IPS DF 4.7 (cell line): ENCODE data around the gene SLC4A9.
"Not testable (repeated sequence)": the region's sequence is repeated elsewhere in the genome, so short reads cannot be mapped to it uniquely, and the experiment has no call there.

Experiments
- DNase-seq: peaks from one replicate; pipeline ENCODE4 v3.0.0-alpha.2; 2013; ENCODE audit warnings: low spot score; ENCODE audit errors: extremely low read depth

The SLC4A9 gene

DNA sequence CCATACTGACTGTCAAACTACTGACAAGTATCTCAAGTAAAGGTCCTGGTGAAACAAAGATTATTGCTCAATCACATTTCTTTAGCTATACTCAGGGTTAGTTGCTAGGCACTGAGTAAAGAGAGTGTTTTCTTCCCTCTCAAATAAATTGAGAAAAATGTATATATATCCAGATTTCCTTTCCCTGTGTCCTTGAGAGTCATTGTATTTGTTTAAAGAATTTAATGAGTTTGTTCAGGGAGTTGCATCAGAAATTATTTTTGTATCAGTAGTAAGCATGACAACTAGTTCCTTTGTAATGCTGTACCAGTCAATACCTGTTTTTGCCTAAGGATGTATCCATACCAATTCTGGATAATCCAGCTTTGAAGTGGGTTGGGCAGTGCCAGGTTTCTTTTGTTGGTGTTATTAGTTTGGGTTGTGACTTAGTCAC is 38.4 kb downstream of the SLC4A9 start:
- no peak for DNase-seq

DNA sequence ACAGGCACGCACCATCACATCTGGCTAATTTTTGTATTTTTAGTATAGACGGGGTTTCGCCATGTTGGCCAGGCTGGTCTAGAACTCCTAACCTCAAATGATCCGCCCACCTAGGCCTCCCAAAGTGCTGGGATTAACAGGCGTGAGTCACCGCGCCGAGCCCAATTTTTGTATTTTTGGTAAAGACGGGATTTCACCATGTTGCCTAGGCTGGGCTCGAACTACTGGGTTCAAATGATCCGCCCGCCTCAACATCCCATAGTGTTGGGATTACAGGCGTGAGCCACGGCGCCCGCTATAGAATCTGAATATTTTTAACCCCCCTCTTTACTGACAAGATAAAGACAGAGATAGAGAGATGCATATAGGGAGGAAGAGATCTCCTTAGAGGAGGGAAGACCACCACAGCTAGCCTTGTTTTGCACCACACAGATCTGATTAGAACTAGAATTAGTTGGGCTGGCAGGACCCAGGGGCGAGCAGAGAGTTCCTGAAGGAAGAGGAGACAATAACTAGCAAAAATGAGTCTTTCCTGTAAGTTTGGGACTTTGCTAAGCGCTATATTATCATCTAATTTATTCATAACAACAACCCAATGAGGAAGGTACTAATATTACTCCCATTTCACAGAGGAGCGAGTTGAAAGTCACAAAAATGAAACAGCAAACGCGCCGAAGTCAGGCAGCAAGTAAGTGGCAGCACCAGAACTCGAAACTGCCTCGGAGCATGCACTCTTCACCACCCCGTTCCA is 40.2 kb downstream of the SLC4A9 start:
- no peak for DNase-seq

DNA sequence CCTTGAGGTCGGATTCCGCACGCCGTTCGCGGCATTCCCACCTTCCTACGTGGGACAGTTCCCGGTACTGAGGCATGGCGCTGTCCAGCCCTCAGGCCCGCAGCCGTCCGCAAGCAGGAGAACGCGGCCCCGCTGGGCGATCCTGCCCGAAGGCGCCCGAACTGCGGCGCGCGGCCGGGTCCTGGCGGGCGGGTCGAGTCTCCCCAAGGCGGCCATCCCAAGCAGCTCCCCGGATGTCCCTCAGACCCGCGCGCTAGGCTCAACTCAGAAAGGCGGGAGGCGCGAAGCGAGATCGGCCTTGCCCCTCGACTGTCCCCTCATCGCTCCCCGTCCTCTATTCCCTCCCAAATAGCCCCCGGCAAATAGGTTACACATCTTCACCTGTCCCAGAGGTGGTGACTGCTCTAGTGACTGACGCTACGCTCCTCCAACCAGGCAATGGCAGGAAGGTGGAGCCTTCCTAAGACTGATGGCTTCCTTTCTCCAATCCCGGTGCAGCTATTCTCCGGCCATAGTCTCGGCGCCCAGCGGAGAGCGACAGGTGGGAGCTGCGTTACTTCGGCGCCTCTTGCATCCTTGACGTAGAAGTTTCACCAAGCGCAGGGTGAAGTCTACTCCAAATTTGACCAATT is 40.9 kb downstream of the SLC4A9 start:
- DNase-seq = peak; percentile 98

DNA sequence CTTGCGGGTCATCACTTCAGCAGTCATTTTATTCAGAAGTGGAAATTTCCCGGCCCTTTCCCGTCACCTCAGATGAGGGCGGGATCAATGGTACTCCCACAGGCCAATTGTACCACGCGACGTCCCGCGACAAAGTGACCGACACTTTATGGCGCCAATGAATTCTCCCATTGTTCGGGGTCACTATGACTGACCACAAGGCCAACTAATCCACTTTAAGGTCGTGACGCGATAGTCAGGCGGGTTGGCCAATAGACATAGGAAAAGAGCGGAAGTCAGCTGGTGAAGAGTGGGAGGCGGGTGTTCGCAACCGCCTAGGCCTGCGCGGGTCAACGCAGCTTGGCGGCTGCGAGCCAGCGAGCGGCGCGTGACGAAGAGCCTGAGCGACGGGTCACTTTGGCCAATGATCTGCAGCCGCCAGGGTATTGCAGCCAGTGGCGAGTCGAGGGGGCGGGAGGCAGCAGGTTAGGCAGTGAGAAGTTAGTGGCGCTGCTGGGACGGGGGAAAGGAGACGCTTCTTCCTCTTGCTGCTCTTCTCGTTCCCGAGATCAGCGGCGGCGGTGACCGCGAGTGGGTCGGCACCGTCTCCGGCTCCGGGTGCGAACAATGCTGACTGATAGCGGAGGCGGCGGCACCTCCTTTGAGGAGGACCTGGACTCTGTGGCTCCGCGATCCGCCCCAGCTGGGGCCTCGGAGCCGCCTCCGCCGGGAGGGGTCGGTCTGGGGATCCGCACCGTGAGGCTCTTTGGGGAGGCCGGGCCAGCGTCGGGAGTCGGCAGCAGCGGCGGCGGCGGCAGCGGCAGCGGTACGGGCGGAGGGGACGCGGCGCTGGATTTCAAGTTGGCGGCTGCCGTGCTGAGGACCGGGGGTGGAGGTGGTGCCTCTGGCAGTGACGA is 41.6 kb downstream of the SLC4A9 start, which contains the start of gene ANKHD1:
Gene ANKHD1, plus strand, starts transcription at position 472 of the 896 bp plus-strand sequence. Its CDS starts 135 bp downstream, at position 607.
- peak; percentile 100 for DNase-seq

DNA sequence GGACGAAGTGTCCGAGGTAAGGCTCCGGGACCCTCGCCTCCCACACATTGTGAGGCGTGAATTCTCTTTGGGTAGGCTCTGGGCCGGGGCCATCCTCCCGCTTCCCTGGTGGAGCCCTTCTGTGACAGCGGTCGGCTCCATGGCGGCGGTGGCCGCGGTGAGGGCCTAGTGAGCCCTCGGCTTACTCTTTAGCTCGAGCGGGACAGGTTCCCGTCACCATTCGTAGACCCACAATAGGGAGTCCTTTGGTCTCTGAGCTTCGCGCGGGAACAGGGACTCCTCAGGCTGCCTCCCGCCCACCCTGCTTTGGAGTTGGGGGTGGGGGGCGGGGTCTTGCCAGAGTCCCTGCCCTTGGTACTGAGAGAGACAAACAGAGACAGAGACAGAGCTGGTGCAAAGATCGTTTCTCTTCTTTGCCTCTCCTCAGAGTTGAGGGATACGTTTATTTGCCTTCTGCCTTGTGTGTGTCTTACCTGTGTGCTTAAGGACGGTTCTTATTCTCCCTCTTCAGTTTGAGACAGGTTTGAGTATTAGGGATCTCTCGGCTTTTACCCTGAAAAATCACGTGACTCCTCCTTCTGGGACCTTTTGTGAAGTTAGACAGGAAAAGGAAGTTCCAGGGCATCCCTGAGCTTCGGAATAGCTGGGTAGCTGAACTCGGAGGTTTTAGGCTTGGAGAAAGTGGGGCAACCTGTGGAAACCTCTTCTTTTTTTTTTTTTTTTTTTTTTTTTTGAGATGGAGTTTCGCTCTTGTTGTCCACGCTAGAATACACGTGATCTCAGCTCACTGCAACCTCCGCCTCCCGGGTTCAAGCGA is 42.5 kb downstream of the SLC4A9 start:
- peak; percentile 19 for DNase-seq

DNA sequence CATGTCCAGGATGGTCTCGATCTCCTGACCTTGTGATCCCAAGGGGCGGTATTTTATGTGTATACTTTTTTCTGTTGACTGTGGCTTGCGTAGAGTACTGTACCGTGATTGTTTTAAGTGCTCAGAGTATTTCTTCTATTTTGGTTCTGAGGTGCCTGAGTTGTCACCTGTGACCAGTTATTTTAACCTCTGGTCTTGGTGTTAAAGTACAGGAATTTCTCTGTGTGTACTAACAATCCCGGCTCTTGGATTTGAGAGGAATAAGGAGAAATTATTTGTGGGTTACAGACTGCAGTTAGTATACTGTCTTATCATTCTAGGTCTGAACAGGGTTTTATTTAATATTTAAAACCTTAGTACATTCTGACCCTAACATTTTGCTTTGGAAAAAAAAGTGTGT is 43.6 kb downstream of the SLC4A9 start:
- DNase-seq = no peak

DNA sequence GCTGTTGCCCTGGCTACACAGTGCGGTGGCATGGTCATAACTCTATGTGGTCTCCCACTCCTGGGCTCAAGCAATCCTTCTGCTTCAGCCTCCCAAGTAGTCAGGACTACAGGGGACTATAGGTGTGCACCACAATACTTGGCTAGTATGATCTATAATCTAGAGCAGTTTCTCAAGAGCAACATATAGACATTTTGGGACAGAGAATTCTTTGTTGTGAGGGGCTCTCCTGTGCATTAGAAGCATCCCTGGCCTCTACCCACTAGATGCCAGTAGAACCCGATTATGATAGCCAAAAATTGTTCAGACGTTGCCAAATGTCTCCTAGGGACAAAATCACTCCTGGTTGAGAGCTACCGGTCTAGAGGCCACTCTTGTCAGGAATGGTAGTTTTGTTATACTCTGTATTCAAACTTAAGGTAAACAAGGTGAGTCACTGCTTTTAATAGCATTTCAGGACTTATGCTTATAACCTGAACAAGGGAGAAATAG is 48.8 kb downstream of the SLC4A9 start:
- no peak for DNase-seq

DNA sequence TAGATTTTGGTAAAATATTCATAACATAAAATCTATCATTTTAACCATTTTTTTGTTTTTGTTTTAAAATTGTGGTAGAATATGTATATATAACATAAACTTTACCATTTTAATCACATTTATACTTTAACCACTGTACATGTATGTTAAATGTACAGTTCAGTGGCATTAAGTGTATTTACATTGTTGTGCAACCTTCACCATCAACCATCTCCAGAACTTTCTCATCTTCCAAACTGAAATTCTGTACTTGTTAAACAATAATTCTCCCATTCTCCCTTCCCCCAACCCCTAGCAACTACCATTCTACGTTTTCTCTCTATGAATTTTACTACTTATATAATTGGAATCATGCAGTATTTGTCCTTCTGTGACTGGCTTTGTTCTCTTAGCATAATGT is 53.2 kb downstream of the SLC4A9 start:
- DNase-seq = no peak

DNA sequence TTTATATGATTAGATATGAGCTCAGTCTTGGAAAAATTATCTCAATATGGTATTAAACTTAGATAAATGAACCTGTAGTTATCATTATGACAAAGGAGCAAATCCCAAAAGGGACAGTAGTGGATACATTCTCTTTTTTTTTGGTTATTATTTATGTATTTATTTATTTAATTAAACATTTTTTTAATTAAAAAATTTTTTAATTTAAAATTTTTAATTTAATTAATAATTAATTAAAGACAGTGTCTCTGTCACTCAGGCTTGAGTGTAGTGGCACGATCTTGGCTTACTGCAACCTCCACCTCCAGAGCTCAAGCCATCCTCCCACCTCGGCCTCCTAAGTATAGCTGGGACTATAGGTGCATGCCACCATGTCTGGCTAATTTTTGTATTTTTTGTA is 57.2 kb downstream of the SLC4A9 start:
- DNase-seq = no peak

DNA sequence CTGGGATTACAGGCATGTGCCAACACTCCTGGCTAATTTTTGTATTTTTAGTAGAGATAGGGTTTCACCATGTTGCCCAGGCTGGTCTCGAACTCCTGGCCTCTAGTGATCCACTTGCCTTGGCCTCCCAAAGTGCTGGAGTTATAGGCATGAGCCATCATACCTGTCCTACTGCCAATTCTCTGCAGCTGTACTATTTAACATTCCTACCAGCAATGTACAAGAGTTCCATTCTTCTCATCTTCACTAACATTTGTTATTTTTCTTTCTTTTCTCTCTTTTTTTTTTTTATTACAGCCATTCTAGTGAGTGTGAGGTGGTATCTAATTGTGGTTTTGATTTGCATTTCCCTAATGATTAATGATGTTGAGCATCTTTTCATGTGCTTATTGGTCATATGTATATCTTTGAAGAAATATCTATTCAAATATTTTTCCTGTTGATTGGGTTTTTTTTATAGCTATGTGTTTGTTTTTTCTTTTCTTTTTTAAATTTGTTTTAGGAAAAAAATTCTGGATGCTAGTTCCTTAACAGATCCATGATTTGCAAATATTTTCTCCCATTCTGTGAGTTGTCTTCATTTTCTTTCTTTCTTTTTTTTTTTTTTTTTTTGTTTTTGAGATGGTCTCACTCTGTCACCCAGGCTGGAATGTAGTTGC is 59.0 kb downstream of the SLC4A9 start:
- DNase-seq = no peak

DNA sequence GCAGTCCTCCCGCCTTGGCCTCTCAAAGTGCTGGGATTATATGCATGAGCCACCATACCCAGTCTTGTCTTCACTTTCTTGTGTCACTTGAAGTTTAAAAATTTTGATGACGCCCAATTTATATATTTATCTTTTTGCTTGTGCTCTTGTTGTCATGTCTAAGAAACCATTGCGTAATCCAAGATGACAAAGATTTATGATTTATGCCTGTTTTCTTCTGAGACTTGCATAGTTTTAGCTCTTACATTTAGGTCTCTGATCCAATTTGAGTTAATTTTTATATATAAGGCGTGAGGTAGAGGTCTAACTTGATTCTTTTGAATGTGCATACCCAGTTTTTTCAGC is 60.2 kb downstream of the SLC4A9 start:
- DNase-seq = no peak

DNA sequence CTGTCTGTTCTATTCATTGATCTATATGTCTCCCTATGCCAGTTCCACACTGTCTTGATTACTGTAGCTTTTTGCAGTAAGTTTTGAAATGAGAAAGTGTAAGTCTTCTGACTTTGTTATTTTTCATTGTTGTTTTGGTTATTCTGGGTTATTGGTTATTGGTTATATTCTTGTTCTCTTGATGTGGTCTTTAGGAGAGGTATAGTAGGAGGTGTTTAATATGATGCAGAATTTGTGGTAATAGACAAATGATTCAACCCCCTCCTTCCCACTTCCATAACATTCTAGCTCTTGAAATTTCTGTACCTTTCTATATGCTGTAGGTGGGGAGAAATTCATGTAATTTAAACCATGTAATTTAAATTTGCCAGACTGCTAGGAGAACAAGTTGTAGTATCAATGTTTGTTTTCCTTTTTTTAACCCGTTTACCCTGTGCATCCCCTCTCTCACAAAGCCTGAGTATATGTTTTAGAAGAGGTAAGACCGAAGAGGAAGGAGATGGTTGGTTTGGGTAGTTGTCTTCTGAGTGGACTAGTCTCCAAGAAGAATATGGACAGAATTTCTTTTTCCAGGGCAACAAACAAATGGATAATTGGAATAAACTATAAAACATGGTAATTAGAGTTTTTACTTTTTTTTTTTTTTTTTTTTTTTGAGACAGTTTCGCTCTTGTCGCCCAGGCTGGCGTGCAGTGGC is 60.8 kb downstream of the SLC4A9 start:
- no peak for DNase-seq

DNA sequence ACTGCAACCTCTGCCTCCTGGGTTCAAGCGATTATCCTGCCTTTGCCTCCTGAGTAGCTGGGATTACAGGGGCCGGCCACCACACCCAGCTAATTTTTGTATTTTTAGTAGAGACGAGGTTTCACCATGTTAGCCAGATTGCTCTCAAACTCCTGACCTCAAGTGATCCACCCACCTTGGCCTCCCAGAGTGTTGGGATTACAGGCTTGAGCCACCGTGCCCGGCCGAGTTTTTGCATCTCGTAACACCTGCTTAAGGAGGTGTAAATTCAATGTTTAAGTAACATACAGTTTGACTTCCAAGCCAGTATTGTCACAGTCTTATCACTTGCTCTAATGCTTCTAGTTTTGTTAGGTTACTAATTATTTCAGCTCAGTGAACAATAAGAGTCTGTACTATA is 61.4 kb downstream of the SLC4A9 start:
- not testable (repeated sequence) for DNase-seq

DNA sequence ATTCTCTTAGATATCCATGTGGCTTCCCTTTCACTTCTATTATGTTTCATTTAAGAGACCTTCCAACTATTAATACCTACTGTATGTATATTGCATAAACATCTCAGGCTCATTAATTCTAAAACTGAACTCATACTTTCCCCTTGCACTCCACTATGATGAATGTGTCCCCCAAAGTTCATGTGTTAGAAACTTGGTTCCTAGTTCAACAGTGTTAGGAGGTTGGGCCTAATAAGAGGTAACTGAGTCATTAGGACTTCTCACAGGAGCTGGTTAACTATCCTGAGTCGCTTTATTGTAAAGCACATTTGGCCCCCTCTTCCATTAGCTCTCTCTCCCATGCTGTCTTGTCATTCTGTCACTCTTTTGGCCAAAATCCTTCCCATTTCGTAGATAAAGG is 63.6 kb downstream of the SLC4A9 start:
- DNase-seq = no peak

DNA sequence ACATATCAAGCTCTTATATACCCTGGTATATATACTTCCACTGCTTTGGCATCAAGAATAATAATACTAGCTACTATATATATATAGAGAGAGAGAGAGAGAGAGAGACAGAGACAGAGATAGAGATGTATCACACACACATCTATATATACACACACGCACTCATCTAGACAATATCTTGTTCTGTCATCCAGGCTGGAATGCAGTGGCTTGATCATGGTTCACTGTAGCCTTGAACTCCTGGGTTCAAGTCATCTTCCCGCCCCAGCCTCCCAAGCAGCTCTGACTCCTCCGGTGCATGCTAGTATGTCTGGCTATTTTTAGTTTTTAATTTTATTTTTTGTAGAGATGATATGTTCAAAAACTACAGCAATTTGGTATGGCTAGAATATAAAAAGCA is 64.1 kb downstream of the SLC4A9 start:
- DNase-seq = no peak
